HepG2 (cell line): ENCODE measurements around the gene CCR8. TPM values are rescaled to one million over a fixed set of nuclear protein-coding genes. Genes with fewer than 3 reads are reported as not detected.

ENCODE experiments used
- AKAP8 ChIP-seq: sonication (generic); formaldehyde crosslinking; IDR thresholded peaks from 2 replicates; pipeline ENCODE4 v1.5.1; 2020; ENCODE audit warnings: mild to moderate bottlenecking, missing genetic modification reagents
- HMG20A ChIP-seq: IDR thresholded peaks from 2 replicates; pipeline ENCODE4 v1.6.1; 2016; ENCODE audit warnings: borderline replicate concordance
- KDM5A ChIP-seq: fragments of 200-600 bp; sonication (generic); IDR thresholded peaks from 2 replicates; pipeline ENCODE4 v1.7.0; 2018; ENCODE audit warnings: antibody characterized with exemption, mild to moderate bottlenecking, low read length, borderline replicate concordance
- MAX ChIP-seq: IDR thresholded peaks from 2 replicates; pipeline ENCODE4 v1.6.1; 2012; ENCODE audit warnings: inconsistent platforms
- RCOR2 ChIP-seq: IDR thresholded peaks from 2 replicates; pipeline ENCODE4 v1.6.1; 2016; ENCODE audit warnings: missing biosample characterization, missing genetic modification reagents
- USF2 ChIP-seq, 2 experiments: sonication (generic) in 1 of 2; formaldehyde crosslinking in 1 of 2; IDR thresholded peaks; 2 replicates each; pipeline versions ENCODE4 v1.5.1 to v1.6.1; 2011 to 2020; ENCODE audit warnings: borderline replicate concordance in 1 of 2, low read depth in 1 of 2, low read length in 1 of 2, mild to moderate bottlenecking in 1 of 2, missing genetic modification reagents in 1 of 2, moderate library complexity in 1 of 2
- ZNF367 ChIP-seq: sonication (generic); formaldehyde crosslinking; IDR thresholded peaks from 2 replicates; pipeline ENCODE4 v1.4.0; 2020; ENCODE audit warnings: missing genetic modification reagents, borderline replicate concordance
- ZNF646 ChIP-seq: sonication (generic); formaldehyde crosslinking; IDR thresholded peaks from 2 replicates; pipeline ENCODE4 v1.9.0; 2021; ENCODE audit warnings: mild to moderate bottlenecking, missing genetic modification reagents
- ZNF652 ChIP-seq: IDR thresholded peaks from 2 replicates; pipeline ENCODE4 v1.6.1; 2016; ENCODE audit warnings: low read depth, borderline replicate concordance
- ZNF749 ChIP-seq: sonication (generic); formaldehyde crosslinking; IDR thresholded peaks from 2 replicates; pipeline ENCODE4 v1.8.0; 2022; ENCODE audit warnings: mild to moderate bottlenecking, missing genetic modification reagents, moderate library complexity, borderline replicate concordance
- polyA plus RNA-seq, 8 experiments: library from polyadenylated mRNA; depleted of rRNA in 3 of 8; stranded (reverse) in 7 of 8; unstranded in 1 of 8; fragments of >200 nt; fragmentation: Illumina TruSeq in 4 of 8; extraction: Trizol in 4 of 8; gene quantifications; 2 replicates each; pipeline versions ENCODE4 v1.2.1 to v1.2.3, GENCODE V29; 2011 to 2016; ENCODE audit warnings: low read depth in 4 of 8, missing spikeins in 1 of 8, mixed read lengths in 1 of 8; ENCODE audit not compliant: insufficient read depth in 1 of 8
- total RNA-seq, 5 experiments: library from RNA; depleted of rRNA; stranded (reverse); fragments of >200 nt; fragmentation: Illumina TruSeq; extraction: Trizol; gene quantifications; 2 replicates each; pipeline ENCODE4 v1.2.3, GENCODE V29; 2016; ENCODE audit warnings: low read depth in 1 of 5
- TF ChIP-seq, protein P1 (sequence below), 2 experiments: sonication (generic) in 1 of 2; formaldehyde crosslinking in 1 of 2; IDR thresholded peaks; 2 replicates each; pipeline versions ENCODE4 v1.6.1 to v1.9.0; 2014 to 2022; ENCODE audit warnings: antibody characterized with exemption in 1 of 2, borderline replicate concordance in 1 of 2, inconsistent platforms in 1 of 2, low read depth in 1 of 2, missing genetic modification reagents in 1 of 2

Gene CCR8
- total and polyA plus RNA-seq, 2 of the 13 experiments (the other 11 are each of a cell fraction or from before 2014, with no cell fraction given): not detected

GRCh38 chr3:39296197-39297077 lies 33.1 kb upstream of the CCR8 start (continued):
- no peak for TF ChIP-seq ZNF646
- no peak for TF ChIP-seq RCOR2 (CRISPR knock-in tag)
- no peak for TF ChIP-seq ZNF367 (CRISPR knock-in tag)
- no peak for TF ChIP-seq ZNF749
- TF ChIP-seq, protein P1, sequence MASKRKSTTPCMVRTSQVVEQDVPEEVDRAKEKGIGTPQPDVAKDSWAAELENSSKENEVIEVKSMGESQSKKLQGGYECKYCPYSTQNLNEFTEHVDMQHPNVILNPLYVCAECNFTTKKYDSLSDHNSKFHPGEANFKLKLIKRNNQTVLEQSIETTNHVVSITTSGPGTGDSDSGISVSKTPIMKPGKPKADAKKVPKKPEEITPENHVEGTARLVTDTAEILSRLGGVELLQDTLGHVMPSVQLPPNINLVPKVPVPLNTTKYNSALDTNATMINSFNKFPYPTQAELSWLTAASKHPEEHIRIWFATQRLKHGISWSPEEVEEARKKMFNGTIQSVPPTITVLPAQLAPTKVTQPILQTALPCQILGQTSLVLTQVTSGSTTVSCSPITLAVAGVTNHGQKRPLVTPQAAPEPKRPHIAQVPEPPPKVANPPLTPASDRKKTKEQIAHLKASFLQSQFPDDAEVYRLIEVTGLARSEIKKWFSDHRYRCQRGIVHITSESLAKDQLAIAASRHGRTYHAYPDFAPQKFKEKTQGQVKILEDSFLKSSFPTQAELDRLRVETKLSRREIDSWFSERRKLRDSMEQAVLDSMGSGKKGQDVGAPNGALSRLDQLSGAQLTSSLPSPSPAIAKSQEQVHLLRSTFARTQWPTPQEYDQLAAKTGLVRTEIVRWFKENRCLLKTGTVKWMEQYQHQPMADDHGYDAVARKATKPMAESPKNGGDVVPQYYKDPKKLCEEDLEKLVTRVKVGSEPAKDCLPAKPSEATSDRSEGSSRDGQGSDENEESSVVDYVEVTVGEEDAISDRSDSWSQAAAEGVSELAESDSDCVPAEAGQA (IDR thresholded peaks at IDR 0.05; ENCODE audit: low read depth): no peak
- TF ChIP-seq, protein P1 (CRISPR knock-in tag; IDR thresholded peaks at IDR 0.05; ENCODE audit: borderline replicate concordance): no peak
- no peak for TF ChIP-seq ZNF652
- no peak for TF ChIP-seq USF2 (IDR thresholded peaks at IDR 0.05; ENCODE audit: low read depth, low read length)
- no peak for TF ChIP-seq USF2 (CRISPR knock-in tag; IDR thresholded peaks at IDR 0.05; ENCODE audit: borderline replicate concordance)
- no peak for TF ChIP-seq AKAP8 (CRISPR knock-in tag)
- no peak for TF ChIP-seq KDM5A
- no peak for TF ChIP-seq MAX
- no peak for TF ChIP-seq HMG20A (CRISPR knock-in tag)
